Gastroesophageal sphincter (tissue), 4 donors: Measurements from ENCODE around the gene PTDSS2. TPM values are rescaled to one million over a fixed set of nuclear protein-coding genes. Genes with fewer than 3 reads are reported as not detected.

ENCODE experiments used
- ATAC-seq: fragments of 150-250 bp; one replicate; pipeline ENCODE4 v1.9.1; 2016; ENCODE audit warnings: mild to moderate bottlenecking, moderate library complexity
- H3K27ac ChIP-seq, 4 donors: fragments of 200-600 bp; sonication (generic) in 3 of 4; 1 replicate in 3 of 4; 2 replicates in 1 of 4; pipeline ENCODE4 v1.5.1; 2016 to 2019
- H3K27me3 ChIP-seq: fragments of 200-600 bp; sonication (generic); one replicate; pipeline ENCODE4 v1.5.1; 2019
- H3K36me3 ChIP-seq, 2 donors: fragments of 200-600 bp; sonication (generic); one replicate each; pipeline ENCODE4 v1.5.1; 2019; ENCODE audit warnings: control low read depth in 1 of 2
- H3K4me1 ChIP-seq, 3 donors: fragments of 200-600 bp; sonication (generic); 1 replicate in 2 of 3; 2 replicates in 1 of 3; pipeline ENCODE4 v1.5.1; 2016 to 2019; ENCODE audit warnings: control low read depth in 2 of 3
- H3K4me3 ChIP-seq, 2 donors: fragments of 200-600 bp; sonication (generic); one replicate each; pipeline ENCODE4 v1.5.1; 2019; ENCODE audit warnings: mild to moderate bottlenecking in 1 of 2, moderate library complexity in 1 of 2
- H3K9me3 ChIP-seq, 3 donors: fragments of 200-600 bp; sonication (generic); one replicate each; pipeline ENCODE4 v1.5.1; 2017 to 2019; ENCODE audit warnings: control low read depth in 2 of 3
- EP300 ChIP-seq: sonication (generic); formaldehyde crosslinking; IDR thresholded peaks from one replicate; pipeline ENCODE4 v1.6.1; 2017; ENCODE audit warnings: antibody characterized with exemption, mild to moderate bottlenecking
- POLR2A ChIP-seq, 2 donors: fragments of 450-650 bp; IDR thresholded peaks; one replicate each; pipeline ENCODE4 v1.6.1; 2017; ENCODE audit warnings: antibody characterized with exemption in 2 of 2, mild to moderate bottlenecking in 2 of 2, moderate library complexity in 1 of 2
- POLR2AphosphoS5 ChIP-seq: sonication (generic); formaldehyde crosslinking; IDR thresholded peaks from one replicate; pipeline ENCODE4 v1.6.1; 2017; ENCODE audit warnings: antibody characterized with exemption
- WGBS, 2 donors: methylation state at CpG; one replicate each; pipeline ENCODE4 v1.1.5; 2018; ENCODE audit warnings: low coverage in 1 of 2; 5-methylcytosine and 5-hydroxymethylcytosine counted together
- total RNA-seq, 4 donors: library from RNA; depleted of rRNA; stranded (reverse); fragments of >200 nt; gene quantifications; one replicate each; pipeline ENCODE4 v1.1.0, GENCODE V29; 2016
- TF ChIP-seq, protein P1 (sequence below), 4 experiments: fragments of 200-600 bp in 2 of 4; fragments of 450-650 bp in 2 of 4; sonication (generic) in 1 of 4; IDR thresholded peaks; one replicate each; pipeline ENCODE4 v1.5.1; 2017 to 2019; ENCODE audit warnings: antibody characterized with exemption in 4 of 4, mild to moderate bottlenecking in 2 of 4, moderate library complexity in 2 of 4

The PTDSS2 gene
- total RNA-seq, 4 donors from 2014 or later: 23.4 to 55.9 (median 43.1) TPM

DNA sequence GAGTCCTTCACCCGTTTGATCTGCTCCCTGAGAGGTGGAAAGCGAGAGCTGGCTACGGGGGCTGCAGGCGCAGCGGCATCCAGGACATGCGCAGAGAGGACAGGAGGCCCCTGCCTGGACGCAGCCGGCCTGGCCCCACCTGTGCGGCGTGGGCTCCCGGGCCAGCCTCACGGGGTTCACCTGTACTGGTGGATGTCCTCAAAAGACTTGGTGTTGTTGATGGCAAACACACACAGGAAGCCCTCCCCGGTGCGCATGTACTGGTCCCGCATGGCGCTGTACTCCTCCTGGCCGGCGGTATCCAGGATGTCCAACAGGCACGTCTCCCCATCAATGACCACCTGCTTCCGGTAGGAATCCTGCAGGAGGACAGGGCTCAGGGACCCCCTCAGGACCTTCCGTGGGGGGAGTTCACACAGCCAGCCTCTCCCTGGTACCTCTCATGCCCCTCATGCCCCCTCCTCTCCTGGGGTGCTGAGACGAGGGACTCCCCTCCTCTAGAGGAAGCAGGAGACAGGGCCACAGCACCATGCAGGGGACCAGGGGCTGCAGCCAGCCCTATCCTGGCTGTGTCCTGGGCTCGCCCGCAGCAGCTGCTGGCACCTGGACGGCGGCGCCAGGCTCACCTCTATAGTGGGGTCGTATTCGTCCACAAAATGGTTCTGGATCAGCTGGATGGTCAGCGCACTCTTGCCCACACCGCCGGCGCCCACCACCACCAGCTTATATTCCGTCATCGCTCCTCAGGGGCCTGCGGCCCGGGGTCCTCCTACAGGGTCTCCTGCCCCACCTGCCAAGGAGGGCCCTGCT lies 83.7 kb downstream of the PTDSS2 start:
- WGBS, 2 donors: 100% methylated on average over 5 of the region's 37 CpGs; no CpG with 5 or more reads in 1 of the 2 donors
- no peaks in the 10 kb centered on the region for H3K9me3 ChIP-seq
- H3K4me1 ChIP-seq: peaks cover 0 to 51% (median 30%) of the 10 kb centered on the region in 3 donors
- H3K27me3 ChIP-seq: peaks cover 17% of the 10 kb centered on the region
- H3K36me3 ChIP-seq: peaks cover 0 to 39% of the 10 kb centered on the region in 2 donors
- TF ChIP-seq EP300 (no peak), POLR2AphosphoS5 (no peak), POLR2A (IDR thresholded peaks at IDR 0.05) (no peak)
- TF ChIP-seq, protein P1, sequence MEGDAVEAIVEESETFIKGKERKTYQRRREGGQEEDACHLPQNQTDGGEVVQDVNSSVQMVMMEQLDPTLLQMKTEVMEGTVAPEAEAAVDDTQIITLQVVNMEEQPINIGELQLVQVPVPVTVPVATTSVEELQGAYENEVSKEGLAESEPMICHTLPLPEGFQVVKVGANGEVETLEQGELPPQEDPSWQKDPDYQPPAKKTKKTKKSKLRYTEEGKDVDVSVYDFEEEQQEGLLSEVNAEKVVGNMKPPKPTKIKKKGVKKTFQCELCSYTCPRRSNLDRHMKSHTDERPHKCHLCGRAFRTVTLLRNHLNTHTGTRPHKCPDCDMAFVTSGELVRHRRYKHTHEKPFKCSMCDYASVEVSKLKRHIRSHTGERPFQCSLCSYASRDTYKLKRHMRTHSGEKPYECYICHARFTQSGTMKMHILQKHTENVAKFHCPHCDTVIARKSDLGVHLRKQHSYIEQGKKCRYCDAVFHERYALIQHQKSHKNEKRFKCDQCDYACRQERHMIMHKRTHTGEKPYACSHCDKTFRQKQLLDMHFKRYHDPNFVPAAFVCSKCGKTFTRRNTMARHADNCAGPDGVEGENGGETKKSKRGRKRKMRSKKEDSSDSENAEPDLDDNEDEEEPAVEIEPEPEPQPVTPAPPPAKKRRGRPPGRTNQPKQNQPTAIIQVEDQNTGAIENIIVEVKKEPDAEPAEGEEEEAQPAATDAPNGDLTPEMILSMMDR (IDR thresholded peaks at IDR 0.05): no peak
- H3K4me3 ChIP-seq: peak overlapping the region in 1 of 2 donors; percentile 87
- H3K27ac ChIP-seq: peak overlapping the region in 1 of 4 donors; percentile 77
- ATAC-seq: no peak

DNA sequence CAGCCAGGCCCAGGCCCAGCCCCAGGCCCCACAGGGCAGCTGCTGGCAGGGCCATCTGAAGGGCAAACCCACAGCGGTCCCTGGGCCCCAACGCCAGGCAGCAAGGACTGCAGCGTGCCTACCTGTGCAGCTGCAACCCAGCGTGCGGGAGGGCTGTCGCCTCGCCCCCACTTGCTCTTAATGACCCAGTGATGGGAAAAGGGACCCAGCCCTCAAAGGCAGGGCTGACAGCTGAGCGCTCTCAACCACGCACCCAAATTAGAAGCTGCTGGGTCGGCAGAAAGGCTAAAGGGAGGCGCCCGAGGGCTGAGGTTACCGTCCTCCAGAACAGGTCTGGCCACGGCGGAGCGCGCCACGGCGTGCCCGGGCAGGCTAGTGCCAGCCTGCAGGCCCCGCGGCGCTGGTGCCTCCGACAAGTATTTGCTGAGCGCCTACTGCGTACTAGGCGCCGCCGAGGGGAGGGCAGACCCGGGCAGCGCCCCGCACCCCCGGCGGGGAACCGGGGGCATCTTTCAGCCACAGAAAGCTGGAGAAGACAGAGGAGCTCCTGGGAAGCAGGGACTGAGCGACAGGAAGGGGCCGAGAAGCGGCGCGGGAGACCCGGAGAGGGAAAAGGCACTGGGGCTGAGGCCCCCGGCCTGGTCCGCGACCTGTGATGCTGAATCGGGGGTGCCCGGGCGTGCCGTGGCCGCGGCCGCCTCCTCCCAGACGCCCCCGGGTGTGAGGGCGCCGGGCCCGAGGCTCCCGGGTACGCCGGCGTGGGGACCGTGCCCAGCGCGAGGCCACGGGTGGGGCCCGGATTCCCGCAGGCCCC lies 84.5 kb downstream of the PTDSS2 start:
- Histone ChIP-seq H3K27me3 (peaks cover 17% of the 10 kb centered on the region), H3K27ac (peak overlapping the region in 3 of 4 donors; percentile 77 to 90 (median 89)), H3K4me3 (peak overlapping the region; percentile 87 to 88), H3K36me3 (peaks cover 0 to 39% of the 10 kb centered on the region in 2 donors), H3K9me3 (no peaks in the 10 kb centered on the region), H3K4me1 (peaks cover 0 to 51% (median 30%) of the 10 kb centered on the region in 3 donors)
- WGBS, 2 donors: 40% methylated on average over 5 of the region's 66 CpGs; no CpG with 5 or more reads in 1 of the 2 donors
- TF ChIP-seq EP300: no peak
- TF ChIP-seq, protein P1 (IDR thresholded peaks at IDR 0.05): no peak
- peak; percentile 4 for ATAC-seq

DNA sequence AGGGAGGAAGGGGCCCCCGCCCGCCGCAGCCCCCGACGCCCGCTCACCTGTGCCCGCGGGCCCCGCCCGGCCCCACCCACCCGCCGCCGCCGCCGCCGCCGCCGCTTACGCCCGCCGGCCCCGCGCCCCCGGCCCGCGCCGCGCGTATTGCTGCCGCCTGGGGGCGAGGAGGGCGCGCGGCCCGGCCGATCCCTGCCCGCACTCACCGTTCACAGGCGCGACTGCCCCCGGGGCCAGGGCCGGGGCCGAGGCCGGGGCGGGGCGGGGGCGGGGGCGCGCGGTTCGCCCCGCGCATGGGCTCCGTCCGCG lies 85.1 kb downstream of the PTDSS2 start:
- H3K4me1 ChIP-seq: peaks cover 0 to 51% (median 30%) of the 10 kb centered on the region in 3 donors
- no peak for TF ChIP-seq POLR2AphosphoS5
- TF ChIP-seq POLR2A (IDR thresholded peaks at IDR 0.05): no peak
- no peak for TF ChIP-seq EP300
- TF ChIP-seq, protein P1 (IDR thresholded peaks at IDR 0.05): no peak
- H3K9me3 ChIP-seq: no peaks in the 10 kb centered on the region
- H3K27me3 ChIP-seq: peaks cover 20% of the 10 kb centered on the region
- no CpG with 5 or more reads among the region's 56 CpGs for WGBS, 2 donors
- ATAC-seq: peak; percentile 27
- H3K4me3 ChIP-seq: peak overlapping the region; percentile 87 to 88
- H3K36me3 ChIP-seq: peaks cover 0 to 34% of the 10 kb centered on the region in 2 donors
- peak overlapping the region in 3 of 4 donors; percentile 77 to 90 (median 89) for H3K27ac ChIP-seq

DNA sequence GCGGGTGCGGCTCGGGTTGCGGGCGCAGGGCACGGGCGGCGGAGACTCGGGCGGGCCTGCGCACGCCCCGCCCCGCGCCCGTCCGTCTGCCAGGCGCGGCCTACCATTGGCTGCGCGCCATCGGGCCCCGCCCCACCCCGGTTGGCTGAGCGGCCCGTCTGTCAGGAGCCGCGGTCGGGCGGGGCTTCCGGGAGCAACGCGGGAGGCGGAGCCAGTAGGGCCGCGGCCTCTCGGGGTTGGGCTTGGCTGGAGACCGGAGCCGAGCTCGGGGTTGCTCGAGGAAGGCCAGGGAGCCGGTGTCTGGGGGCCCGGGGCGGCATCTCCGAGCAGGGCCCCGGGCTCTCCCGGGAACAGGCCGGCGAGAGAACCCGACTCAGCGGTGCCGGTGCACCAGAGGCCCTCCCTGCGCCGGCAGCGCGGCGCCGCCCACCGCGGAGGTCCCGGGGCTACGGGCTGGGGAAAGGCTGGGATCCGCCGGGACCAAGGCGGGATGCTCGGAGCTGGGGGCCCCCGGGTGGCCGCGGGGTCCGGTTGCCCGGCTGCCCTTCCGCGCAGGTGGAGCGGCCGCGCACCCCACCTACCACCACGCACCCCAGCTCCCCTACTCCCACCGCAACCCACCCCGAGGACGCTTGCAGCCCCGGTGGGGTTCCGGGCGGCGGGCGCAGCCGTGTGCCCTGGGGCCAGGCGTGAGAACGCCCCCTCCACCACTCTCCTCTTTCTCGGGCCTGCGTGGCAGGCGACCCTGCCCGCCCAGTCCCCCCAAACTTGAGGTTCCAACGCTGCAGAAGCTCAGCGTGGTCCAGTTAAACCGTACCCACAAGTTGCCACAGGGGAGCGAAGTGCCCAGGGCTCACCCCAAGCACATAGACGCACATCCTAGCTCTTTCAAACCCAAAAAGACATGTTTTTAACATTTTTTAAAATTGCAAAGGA lies 85.7 kb downstream of the PTDSS2 start, which contains the start of gene HRAS:
Gene HRAS (minus strand): TSS at position 58 of the 936 bp plus-strand sequence.
- Histone ChIP-seq H3K4me1 (peaks cover 0 to 51% (median 30%) of the 10 kb centered on the region in 3 donors), H3K4me3 (peak within 1 kb of the TSS; percentile 87 to 88), H3K27me3 (peaks cover 27% of the 10 kb centered on the region), H3K36me3 (peaks cover 0 to 32% of the 10 kb centered on the region in 2 donors), H3K27ac (peak within 1 kb of the TSS; percentile 16 to 90 (median 86)), H3K9me3 (no peaks in the 10 kb centered on the region)
- peak; percentile 95 for ATAC-seq
- WGBS, 2 donors: 0% methylated on average over 1 of the region's 97 CpGs; no CpG with 5 or more reads in 1 of the 2 donors
- TF ChIP-seq POLR2AphosphoS5 (peak; percentile 46), POLR2A (IDR thresholded peaks at IDR 0.05) (peak; percentile 35 to 41), EP300 (no peak)
- TF ChIP-seq, protein P1 (IDR thresholded peaks at IDR 0.05): peak in 1 of 4 experiments; percentile 9
